GM13977 (cell line): ENCODE data around the gene STK32B.

Experiments
- DNase-seq: peaks from one replicate; pipeline ENCODE4 v3.0.0; 2012; ENCODE audit warnings: low spot score
- CTCF ChIP-seq: IDR thresholded peaks from 2 replicates; pipeline ENCODE4 v1.5.1; 2012; ENCODE audit warnings: mild to moderate bottlenecking, control low read depth; ENCODE audit not compliant: insufficient read depth; ENCODE audit errors: extremely low read depth, missing control alignments
- in situ Hi-C: fragments of 300-500 bp; cut with MboI; formaldehyde crosslinking; loops from one replicate; pipeline ENCODE4 v1.12.0; 2022; ENCODE audit warnings: low sequenced_read_pairs, low pct_unique_long_range_greater_than_20kb, mixed read lengths, inconsistent platforms; ENCODE audit not compliant: unreplicated experiment

The STK32B gene

GRCh38 chr4:5383191-5383980 is 332.1 kb downstream of the STK32B start:
- no peak for DNase-seq
- no peak for TF ChIP-seq CTCF
- in situ Hi-C loops: loop anchor here (25.0 kb wide), 1 partner anchor 429 kb away; no protein-coding TSS in a partner anchor

GRCh38 chr4:5385741-5386311 is 334.5 kb downstream of the STK32B start:
- in situ Hi-C loops: loop anchor here (25.0 kb wide), 1 partner anchor 426 kb away; no protein-coding TSS in a partner anchor
- no peak for DNase-seq
- no peak for TF ChIP-seq CTCF

GRCh38 chr4:5386921-5387320 is 335.6 kb downstream of the STK32B start:
- DNase-seq: no peak
- in situ Hi-C loops: loop anchor here (25.0 kb wide), 1 partner anchor 425 kb away; no protein-coding TSS in a partner anchor
- no peak for TF ChIP-seq CTCF

GRCh38 chr4:5387457-5387856 is 336.2 kb downstream of the STK32B start:
- in situ Hi-C loops: loop anchor here (25.0 kb wide), 1 partner anchor 425 kb away; no protein-coding TSS in a partner anchor
- no peak for TF ChIP-seq CTCF
- DNase-seq: no peak

GRCh38 chr4:5389756-5390310 is 338.6 kb downstream of the STK32B start:
- TF ChIP-seq CTCF: no peak
- DNase-seq: no peak
- in situ Hi-C loops: loop anchor here (25.0 kb wide), 1 partner anchor 422 kb away; no protein-coding TSS in a partner anchor

- no peak for TF ChIP-seq CTCF
- in situ Hi-C loops: loop anchor here (25.0 kb wide), 1 partner anchor 421 kb away; no protein-coding TSS in a partner anchor
- no peak for DNase-seq
These were observed 340.2 kb downstream of the STK32B start for GRCh38 chr4:5391492-5391891.
